Loucy (cell line): Measurements from ENCODE around the gene ANO2.

ENCODE experiments used
- H2AFZ ChIP-seq: fragments of 200-600 bp; sonication (generic); 2 replicates; pipeline ENCODE4 v1.6.0; 2016; ENCODE audit warnings: antibody characterized with exemption, mild to moderate bottlenecking, low read length, moderate library complexity
- H3F3A ChIP-seq: fragments of 200-600 bp; 2 replicates; pipeline ENCODE4 v1.6.0; 2016; ENCODE audit warnings: antibody characterized with exemption, low read depth, mild to moderate bottlenecking
- H3K27me3 ChIP-seq: fragments of 200-600 bp; sonication (generic); 2 replicates; pipeline ENCODE4 v1.6.1; 2014; ENCODE audit warnings: low read length, mild to moderate bottlenecking; ENCODE audit not compliant: insufficient read depth, poor library complexity, severe bottlenecking
- H3K36me3 ChIP-seq: fragments of 200-600 bp; sonication (generic); 2 replicates; pipeline ENCODE4 v1.6.1; 2016; ENCODE audit warnings: low read length; ENCODE audit not compliant: insufficient read depth
- H3K4me1 ChIP-seq: fragments of 200-600 bp; sonication (generic); 2 replicates; pipeline ENCODE4 v1.5.1; 2014; ENCODE audit warnings: low read length, mild to moderate bottlenecking; ENCODE audit not compliant: insufficient read depth, poor library complexity, severe bottlenecking
- H3K4me2 ChIP-seq: fragments of 200-600 bp; sonication (generic); 2 replicates; pipeline ENCODE4 v1.6.0; 2014; ENCODE audit warnings: antibody characterized with exemption, low read length, low read depth, mild to moderate bottlenecking; ENCODE audit not compliant: poor library complexity, severe bottlenecking
- H3K4me3 ChIP-seq: fragments of 200-600 bp; sonication (generic); 2 replicates; pipeline ENCODE4 v1.5.1; 2014; ENCODE audit warnings: low read length, mild to moderate bottlenecking, mixed read lengths; ENCODE audit not compliant: poor library complexity, severe bottlenecking
- H3K79me2 ChIP-seq: fragments of 200-600 bp; sonication (generic); 2 replicates; pipeline ENCODE4 v1.6.1; 2014; ENCODE audit warnings: low read length; ENCODE audit not compliant: insufficient read depth
- H3K9ac ChIP-seq: fragments of 200-600 bp; sonication (generic); 2 replicates; pipeline ENCODE4 v1.6.0; 2014; ENCODE audit warnings: mild to moderate bottlenecking, low read depth, low read length, moderate library complexity; ENCODE audit not compliant: poor library complexity, severe bottlenecking
- H3K9me2 ChIP-seq: fragments of 200-600 bp; sonication (generic); replicated peaks from 2 replicates; pipeline ENCODE4 v1.6.1; 2016; ENCODE audit warnings: low read depth, low read length, mixed read lengths
- H3K9me3 ChIP-seq: fragments of 200-600 bp; sonication (generic); 2 replicates; pipeline ENCODE4 v1.6.1; 2014; ENCODE audit warnings: mild to moderate bottlenecking, antibody characterized with exemption, low read length, low read depth; ENCODE audit not compliant: insufficient read depth
- H4K20me1 ChIP-seq: fragments of 200-600 bp; sonication (generic); 2 replicates; pipeline ENCODE4 v1.6.0; 2014; ENCODE audit warnings: antibody characterized with exemption, low read length, mild to moderate bottlenecking; ENCODE audit not compliant: insufficient read depth, poor library complexity, severe bottlenecking
- EZH2phosphoT487 ChIP-seq: fragments of 200-600 bp; IDR thresholded peaks from 2 replicates; pipeline ENCODE4 v1.6.1; 2018; ENCODE audit warnings: antibody characterized with exemption, mild to moderate bottlenecking, moderate library complexity, borderline replicate concordance
- TF ChIP-seq, protein P1 (sequence below): fragments of 200-600 bp; sonication (generic); conservative IDR thresholded peaks from 2 replicates; pipeline ENCODE4 v1.5.1; 2014; ENCODE audit warnings: mild to moderate bottlenecking, antibody characterized with exemption, low read length

Gene ANO2

DNA sequence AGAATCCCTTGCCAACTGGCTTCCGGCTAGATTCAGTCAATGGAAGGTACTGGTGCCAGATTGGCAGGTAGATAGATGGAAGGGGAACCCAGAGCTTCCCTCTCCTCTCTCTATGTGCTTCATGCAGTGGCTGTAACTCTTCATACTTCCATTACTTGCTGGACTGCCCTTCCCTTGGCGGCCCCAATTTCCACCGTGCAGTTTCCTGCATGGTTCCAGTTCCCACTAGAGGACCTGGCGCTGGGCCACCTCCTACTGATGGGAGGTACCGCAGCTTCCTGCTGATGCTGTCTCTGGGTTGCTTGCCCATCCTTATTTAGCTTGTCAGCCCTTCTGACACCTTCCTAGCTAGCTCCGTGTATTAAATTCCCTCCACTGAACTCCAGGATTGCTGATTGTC lies 226.4 kb downstream of the ANO2 start:
- TF ChIP-seq EZH2phosphoT487 = no peak
- TF ChIP-seq, protein P1, sequence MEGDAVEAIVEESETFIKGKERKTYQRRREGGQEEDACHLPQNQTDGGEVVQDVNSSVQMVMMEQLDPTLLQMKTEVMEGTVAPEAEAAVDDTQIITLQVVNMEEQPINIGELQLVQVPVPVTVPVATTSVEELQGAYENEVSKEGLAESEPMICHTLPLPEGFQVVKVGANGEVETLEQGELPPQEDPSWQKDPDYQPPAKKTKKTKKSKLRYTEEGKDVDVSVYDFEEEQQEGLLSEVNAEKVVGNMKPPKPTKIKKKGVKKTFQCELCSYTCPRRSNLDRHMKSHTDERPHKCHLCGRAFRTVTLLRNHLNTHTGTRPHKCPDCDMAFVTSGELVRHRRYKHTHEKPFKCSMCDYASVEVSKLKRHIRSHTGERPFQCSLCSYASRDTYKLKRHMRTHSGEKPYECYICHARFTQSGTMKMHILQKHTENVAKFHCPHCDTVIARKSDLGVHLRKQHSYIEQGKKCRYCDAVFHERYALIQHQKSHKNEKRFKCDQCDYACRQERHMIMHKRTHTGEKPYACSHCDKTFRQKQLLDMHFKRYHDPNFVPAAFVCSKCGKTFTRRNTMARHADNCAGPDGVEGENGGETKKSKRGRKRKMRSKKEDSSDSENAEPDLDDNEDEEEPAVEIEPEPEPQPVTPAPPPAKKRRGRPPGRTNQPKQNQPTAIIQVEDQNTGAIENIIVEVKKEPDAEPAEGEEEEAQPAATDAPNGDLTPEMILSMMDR = no peak
- Histone ChIP-seq H3K9me2 (no peaks in the 10 kb centered on the region), H3K79me2 (no peaks in the 10 kb centered on the region), H2AFZ (peak overlapping the region; percentile 45; the same call in 1 of the 2 replicates), H3F3A (0 out of 2 replicates have a peak, but pooled peaks cover 4% of the 10 kb centered on the region), H3K36me3 (no peaks in the 10 kb centered on the region), H3K4me2 (peak overlapping the region; percentile 58), H3K4me1 (peaks cover 58% of the 10 kb centered on the region), H3K4me3 (peak overlapping the region; percentile 2), H4K20me1 (no peaks in the 10 kb centered on the region), H3K9ac (no peak overlapping the region), H3K27me3 (no peaks in the 10 kb centered on the region), H3K9me3 (no peaks in the 10 kb centered on the region)

DNA sequence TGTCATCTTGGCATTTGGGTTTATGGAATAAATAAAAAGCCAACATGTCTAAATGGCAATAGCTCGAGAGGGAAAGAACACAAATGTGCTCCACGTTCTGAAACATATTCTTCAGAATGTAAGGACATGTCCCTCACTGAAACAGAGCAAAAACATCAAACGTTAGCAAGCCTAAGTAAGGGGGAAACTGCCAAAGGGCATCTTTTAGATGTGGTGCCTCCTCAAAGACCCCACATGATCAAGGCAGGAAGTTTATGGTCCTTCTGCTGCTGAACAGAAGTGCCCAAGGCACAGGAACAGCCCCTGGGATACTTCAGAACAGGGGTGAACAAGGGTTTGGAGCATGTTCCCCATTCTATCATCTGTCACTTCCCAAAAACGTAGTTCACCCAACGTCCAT lies 227.0 kb downstream of the ANO2 start:
- no peaks in the 10 kb centered on the region for H3K9me2 ChIP-seq

DNA sequence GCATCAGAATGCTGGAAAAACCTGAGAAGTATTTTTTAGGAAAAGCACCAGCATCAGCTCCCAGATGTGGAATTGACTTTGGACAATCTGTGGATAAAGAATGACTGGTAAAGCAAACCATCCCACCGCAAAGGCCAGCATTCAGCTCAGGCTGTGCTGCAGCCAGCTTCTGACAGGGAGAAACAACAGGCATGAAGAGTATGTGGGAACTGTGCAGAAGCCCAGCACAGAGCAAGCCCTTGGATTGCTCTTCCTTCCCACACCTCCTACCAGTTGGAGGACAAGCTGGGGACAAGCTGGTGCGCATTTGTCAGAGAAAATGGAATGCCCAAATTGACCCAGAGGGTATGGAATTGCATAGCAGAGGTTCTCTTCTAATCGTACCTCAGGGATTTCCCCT lies 228.1 kb downstream of the ANO2 start:
- H3K4me3 ChIP-seq = no peak overlapping the region

More for the DNA sequence above, 227.0 kb downstream of the ANO2 start:
- Histone ChIP-seq H4K20me1 (no peaks in the 10 kb centered on the region), H3F3A (0 out of 2 replicates have a peak, but pooled peaks cover 4% of the 10 kb centered on the region), H3K4me1 (peaks cover 57% of the 10 kb centered on the region), H2AFZ (peak overlapping the region; percentile 45; the same call in 1 of the 2 replicates), H3K9ac (peak overlapping the region; percentile 39), H3K27me3 (no peaks in the 10 kb centered on the region), H3K36me3 (no peaks in the 10 kb centered on the region), H3K4me3 (peak overlapping the region; percentile 2), H3K4me2 (peak overlapping the region; percentile 58), H3K9me3 (no peaks in the 10 kb centered on the region), H3K79me2 (no peaks in the 10 kb centered on the region)
- TF ChIP-seq EZH2phosphoT487 = no peak
- TF ChIP-seq, protein P1 = no peak

More for the DNA sequence above, 228.1 kb downstream of the ANO2 start:
- Histone ChIP-seq H3K9me2 (no peaks in the 10 kb centered on the region), H3K9ac (no peak overlapping the region), H4K20me1 (no peaks in the 10 kb centered on the region), H3K36me3 (no peaks in the 10 kb centered on the region), H3K27me3 (no peaks in the 10 kb centered on the region), H3K79me2 (no peaks in the 10 kb centered on the region), H3F3A (0 out of 2 replicates have a peak, but pooled peaks cover 4% of the 10 kb centered on the region), H3K4me1 (peaks cover 49% of the 10 kb centered on the region), H3K4me2 (no peak overlapping the region), H2AFZ (no peak overlapping the region), H3K9me3 (no peaks in the 10 kb centered on the region)
- TF ChIP-seq, protein P1 = no peak
- no peak for TF ChIP-seq EZH2phosphoT487
